Activated naive CD4-positive, alpha-beta T cell treated with anti-CD3 and anti-CD28 coated beads, Interleukin-2, amount 50 U/mL, for 16 hours (primary cell): ENCODE results near the gene TLX1.

Experiments used
- DNase-seq: peaks from one replicate; pipeline ENCODE4 v3.0.0-alpha.2; 2020

TLX1 gene

GRCh38 chr10:101130984-101131961 lies at the start of gene TLX1:
Gene TLX1, plus strand, starts transcription at chr10:101131300. Its CDS starts 242 bp downstream, at chr10:101131542.
- DNase-seq: peak; percentile 20

- DNase-seq: no peak
Measured at GRCh38 chr10:101085846-101086245, 45.3 kb upstream of the TLX1 start.

- DNase-seq: no peak
Measured at GRCh38 chr10:101087376-101087775, 43.7 kb upstream of the TLX1 start.

GRCh38 chr10:101087965-101088364 lies 43.1 kb upstream of the TLX1 start:
- no peak for DNase-seq

GRCh38 chr10:101089520-101090299 lies 41.4 kb upstream of the TLX1 start:
- DNase-seq: no peak

- no peak for DNase-seq
Measured at GRCh38 chr10:101090597-101090996, 40.5 kb upstream of the TLX1 start.

GRCh38 chr10:101091546-101092290 lies 39.4 kb upstream of the TLX1 start:
- DNase-seq: no peak

GRCh38 chr10:101092881-101093354 lies 38.2 kb upstream of the TLX1 start:
- DNase-seq: no peak

GRCh38 chr10:101094121-101094879 lies 36.8 kb upstream of the TLX1 start:
- DNase-seq: no peak

- no peak for DNase-seq
Measured at GRCh38 chr10:101095004-101095403, 36.1 kb upstream of the TLX1 start.

GRCh38 chr10:101095550-101096213 lies 35.4 kb upstream of the TLX1 start:
- peak; percentile 72 for DNase-seq

GRCh38 chr10:101096378-101096777 lies 34.7 kb upstream of the TLX1 start:
- no peak for DNase-seq

GRCh38 chr10:101097881-101098280 lies 33.2 kb upstream of the TLX1 start:
- DNase-seq: no peak

- no peak for DNase-seq
Measured at GRCh38 chr10:101099901-101100300, 31.2 kb upstream of the TLX1 start.

- no peak for DNase-seq
Measured at GRCh38 chr10:101101372-101101881, 29.7 kb upstream of the TLX1 start.

GRCh38 chr10:101103430-101103829 lies 27.7 kb upstream of the TLX1 start:
- DNase-seq: no peak

GRCh38 chr10:101106351-101106750 lies 24.7 kb upstream of the TLX1 start:
- DNase-seq: no peak

- no peak for DNase-seq
Measured at GRCh38 chr10:101107771-101108170, 23.3 kb upstream of the TLX1 start.

GRCh38 chr10:101110856-101111523 lies 20.1 kb upstream of the TLX1 start:
- no peak for DNase-seq

GRCh38 chr10:101111547-101111946 lies 19.6 kb upstream of the TLX1 start:
- no peak for DNase-seq
